GM21723 (cell line): ENCODE measurements around the gene MED27.
"Not testable (repeated sequence)": the region's sequence is repeated elsewhere in the genome, so short reads cannot be mapped to it uniquely, and the experiment has no call there.

ENCODE experiments used
- ATAC-seq: cut with Tn5 transposase; IDR thresholded peaks from one replicate; pipeline ENCODE4 v1.9.1; 2021; ENCODE audit warnings: mild to moderate bottlenecking, moderate library complexity; ENCODE audit not compliant: unreplicated experiment

The MED27 gene

DNA sequence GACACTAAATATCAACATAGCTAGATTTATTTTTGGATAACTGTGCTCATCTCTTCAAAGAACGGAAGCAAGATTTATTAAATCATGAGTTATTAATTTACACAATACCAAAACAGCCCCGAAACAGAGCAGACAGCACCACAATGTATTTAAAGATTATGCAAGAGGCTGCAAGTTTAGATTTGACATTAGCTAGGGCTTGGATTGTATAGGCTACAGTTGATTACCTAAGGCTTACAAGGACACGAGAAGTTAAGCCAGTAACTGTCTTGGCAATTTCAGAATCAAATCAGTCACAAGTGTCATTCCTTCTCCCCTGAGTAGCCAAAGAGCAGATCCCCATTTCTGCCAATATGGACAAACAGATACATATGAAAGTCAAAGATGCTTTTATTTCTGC, 152.6 kb downstream of the MED27 start:
- no peak for ATAC-seq

DNA sequence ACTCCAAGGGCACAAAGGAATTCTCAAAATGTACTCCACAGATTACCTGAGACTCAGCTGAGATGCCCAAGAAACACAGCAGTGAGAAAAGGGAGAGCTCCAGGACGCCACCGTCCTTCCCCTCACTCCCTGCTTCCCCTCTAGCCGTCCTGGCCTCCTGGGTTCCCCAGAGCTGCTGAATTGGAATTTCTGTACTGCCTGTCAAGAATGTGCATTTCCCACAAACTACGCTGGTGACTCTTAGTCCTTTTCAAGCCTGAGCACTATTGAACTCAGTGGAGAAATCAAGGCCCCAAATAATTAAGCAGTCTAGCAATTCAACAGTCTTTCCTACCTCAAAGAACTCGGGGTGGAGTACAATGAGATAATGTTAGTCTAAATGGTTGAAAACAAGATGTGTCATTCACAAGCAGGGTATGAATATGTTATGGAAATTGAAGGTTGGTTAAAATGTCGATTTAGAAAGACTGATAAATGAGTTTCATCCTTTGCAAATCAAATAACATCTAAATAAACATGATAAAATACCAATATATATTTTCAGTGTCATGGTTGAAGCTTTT, 153.2 kb downstream of the MED27 start:
- ATAC-seq: no peak

DNA sequence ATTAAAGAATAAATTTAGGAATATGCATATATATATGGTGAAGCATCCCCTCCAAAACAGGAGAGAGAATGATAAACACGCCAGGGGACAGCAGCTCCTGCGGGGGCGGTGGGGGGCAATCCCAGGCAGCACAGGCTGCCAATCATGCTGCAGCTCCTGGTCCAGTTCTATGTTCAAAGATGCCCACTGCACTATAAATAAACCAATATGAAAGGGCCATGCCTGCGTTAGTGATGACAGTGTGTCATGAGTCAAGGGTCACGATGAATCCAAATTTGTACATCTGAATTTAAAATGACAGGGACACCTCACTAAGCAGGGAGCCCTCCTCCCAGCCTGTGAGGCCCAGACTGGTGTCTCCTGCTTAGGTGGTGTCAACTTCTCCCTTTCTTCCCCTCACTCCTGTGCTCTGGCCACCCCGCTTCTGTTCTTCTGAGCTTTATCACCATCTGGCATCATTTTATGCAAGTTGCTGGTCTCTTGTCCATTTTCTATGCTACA, 153.9 kb downstream of the MED27 start:
- no peak for ATAC-seq

DNA sequence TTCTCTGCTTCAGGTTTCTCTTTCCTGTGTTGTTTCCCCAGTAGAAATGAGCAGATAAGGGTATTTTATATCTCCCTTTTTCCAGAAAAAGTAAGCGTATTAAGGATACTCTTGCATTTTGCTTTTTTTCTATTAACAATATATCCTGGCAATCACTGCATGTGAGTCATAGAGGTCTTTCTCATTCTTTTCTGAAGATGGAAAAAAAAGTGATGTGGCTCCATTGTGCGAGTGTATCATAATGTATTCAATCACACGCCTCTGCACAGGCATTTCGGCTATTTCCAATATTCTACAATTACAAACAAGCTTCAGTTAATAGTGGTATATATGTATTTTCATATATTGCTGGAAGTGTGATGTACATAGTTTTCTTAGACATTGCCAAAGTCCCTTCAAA, 155.9 kb downstream of the MED27 start:
- ATAC-seq: no peak

DNA sequence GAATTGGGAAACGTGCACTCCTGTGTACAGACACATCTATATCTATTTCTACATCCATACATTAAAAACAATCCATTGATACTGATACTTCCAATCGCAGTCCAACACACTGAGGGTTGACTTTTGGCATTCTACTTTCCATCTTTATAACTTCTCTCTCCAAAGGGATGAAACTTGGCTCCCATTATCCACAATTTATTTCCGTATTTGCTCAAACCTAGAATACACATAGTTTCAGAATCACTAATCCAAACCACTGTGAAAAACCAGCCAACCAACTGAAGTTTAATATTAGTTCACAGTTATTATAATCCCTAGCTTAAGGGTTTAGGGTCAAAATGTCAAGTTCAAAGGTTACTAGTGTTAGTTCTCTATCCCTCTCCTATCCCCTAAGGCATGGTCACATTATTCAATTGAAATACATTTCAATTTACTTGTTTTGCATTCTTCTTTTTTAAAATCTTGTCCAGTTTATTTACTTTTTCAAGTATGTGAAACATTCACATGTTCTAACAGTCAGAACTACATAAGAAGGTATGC, 156.5 kb downstream of the MED27 start:
- no peak for ATAC-seq

DNA sequence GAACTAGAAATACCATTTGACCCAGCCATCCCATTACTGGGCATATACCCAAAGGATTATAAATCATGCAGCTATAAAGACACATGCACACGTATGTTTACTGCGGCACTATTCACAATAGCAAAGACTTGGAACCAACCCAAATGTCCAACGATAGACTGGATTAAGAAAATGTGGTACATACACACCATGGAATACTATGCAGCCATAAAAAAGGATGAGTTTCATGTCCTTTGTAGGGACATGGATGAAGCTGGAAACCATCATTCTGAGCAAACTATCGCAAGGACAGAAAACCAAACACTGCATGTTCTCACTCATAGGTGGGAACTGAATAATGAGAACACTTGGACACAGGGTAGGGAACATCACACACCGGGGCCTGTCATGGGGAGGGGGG, 158.0 kb downstream of the MED27 start:
- ATAC-seq: not testable (repeated sequence)

DNA sequence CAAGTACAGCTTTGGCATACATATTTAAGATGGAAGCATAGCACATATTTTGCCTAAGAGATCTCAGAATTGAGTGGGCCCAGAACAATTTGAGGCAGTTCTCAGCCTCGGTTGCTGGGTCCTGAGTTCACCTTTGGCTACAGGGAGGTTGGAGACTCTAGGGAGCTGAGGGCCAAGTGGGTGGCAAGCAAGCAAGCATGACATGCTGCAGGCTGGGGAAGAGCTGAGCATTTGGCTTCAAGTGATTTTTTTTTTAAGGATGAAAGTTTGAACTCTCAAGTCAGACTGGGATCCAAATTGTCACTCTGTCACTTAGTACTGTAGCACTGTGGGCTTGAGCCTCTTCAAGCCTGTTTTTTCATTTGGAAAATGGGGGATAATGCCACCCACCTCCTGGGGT, 160.5 kb downstream of the MED27 start:
- no peak for ATAC-seq

DNA sequence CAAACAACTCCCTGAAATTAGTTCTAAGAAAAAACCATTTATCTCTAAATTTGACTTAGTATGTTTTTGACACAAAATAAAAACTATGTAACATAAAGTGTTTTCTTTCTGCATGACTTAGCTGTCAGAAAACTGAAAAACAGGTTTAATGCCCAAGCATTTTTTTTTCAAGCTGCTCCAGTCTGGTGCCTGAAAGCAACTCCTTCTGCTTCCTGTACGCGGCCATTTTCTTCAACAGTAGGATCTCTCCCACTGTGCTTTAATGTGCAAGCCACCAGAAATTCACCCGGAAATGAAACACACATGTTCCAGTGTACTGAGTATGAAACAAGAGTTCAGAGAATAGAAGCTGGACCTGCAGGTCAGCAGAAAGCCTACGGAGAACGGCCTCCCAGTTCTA, 161.2 kb downstream of the MED27 start:
- ATAC-seq: no peak

DNA sequence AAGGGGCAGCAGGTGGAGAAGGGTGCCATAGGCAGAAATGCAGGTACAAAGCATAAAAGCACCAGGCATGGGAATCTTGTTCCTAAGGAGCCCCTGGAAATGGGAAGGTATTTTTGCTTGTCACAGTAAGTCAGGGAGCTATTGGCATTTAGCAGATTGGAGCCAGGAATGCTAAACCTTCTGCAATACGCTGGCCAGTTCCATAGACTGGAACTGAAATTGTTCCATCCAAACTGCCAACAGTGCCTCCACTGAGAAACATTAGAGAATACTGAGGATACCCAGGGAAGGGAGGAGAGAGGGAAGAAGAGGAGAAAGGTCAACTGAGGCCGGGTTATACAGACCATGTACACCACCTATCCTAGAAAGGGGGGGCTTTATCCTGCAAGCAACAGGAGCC, 162.7 kb downstream of the MED27 start:
- no peak for ATAC-seq

DNA sequence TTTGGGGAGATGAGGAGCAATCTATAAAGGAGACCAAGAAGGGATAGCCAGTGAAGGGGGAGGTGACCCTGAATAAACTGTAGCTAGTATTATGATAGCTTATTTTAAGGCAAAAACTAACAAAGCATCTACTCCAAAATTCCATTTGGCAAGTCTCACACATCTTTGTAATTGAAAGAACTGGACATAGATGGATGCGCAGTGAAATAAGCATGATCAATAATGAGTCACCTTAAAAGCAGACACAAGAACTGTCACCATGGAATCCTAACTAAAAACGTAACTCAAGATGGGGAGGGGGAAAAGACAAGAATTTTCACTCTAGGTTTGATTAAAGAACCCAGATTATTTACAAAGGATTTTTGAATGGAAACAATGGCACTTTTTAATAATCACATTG, 164.5 kb downstream of the MED27 start:
- ATAC-seq: no peak

DNA sequence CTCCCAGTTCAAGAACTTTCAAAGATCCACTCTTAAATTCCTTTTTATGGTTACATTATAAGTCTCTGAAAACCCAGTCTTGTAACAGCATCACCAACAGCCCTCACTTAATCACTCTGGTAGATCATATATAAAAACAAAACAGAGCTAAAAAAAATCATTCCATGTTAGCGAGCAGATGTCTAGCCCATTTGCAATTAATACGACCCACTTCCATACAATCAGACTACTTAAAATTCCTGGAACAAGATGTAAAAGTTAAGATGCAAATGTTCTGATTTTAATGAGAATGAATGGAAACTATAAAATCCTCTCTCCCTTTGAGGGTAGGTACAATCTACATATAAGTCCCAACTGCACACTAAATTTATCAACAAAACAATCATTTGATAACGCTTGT, 167.0 kb downstream of the MED27 start:
- ATAC-seq: no peak

DNA sequence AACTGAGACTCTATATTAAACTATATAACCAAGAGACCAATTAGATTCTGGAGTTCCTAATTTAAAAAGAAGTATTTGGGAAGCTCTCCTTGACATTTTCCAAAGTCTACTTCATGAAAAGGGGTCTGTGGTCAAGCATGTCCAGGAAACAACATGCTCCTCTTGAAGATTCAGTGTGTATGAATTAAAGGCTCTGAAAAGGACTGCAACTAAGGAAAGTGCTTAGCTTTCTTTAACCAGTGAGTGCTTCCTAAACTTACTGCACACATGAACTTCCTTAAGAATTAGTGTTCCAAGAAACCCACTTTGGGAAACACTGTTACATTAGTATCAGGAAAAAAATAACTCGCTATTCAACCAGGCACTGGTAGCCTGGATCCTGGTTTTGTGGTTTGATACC, 167.6 kb downstream of the MED27 start:
- no peak for ATAC-seq

DNA sequence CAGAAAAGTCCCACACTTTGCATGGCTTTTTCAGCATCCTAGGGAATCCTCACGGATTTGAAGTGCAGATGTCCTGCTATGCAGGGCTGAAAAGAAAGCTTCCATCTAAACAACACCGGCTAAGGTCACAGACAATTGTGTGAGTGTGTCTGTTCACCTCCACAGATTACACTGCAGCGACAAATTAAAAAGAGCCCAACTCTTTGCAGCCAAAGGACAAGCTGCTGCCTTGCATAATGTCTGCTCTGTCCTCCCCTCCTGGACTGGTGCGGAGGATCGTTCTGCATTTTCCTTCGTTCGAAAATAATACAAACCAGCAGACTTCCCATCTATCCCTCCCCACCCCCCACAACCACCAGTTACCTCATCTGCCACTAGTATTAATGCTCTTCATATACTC, 169.1 kb downstream of the MED27 start:
- ATAC-seq: no peak

DNA sequence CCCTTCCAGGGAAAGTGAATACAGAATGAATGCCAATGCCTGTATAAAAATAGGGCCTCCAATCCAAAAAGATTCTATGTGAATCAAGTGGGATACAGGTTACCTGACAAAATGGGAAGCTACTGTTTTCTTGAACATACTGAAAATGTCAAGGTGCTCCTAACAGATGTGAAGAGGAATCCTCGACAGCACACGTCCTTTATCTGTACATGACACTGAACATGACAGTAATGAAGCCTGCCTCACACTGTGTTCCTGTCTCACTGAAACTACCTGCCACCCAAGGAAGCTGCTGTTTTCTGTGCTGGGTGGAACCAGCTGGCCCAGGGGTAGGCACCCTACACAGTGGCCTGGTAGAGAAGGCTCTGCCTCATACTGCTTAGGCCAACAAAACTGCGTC, 174.5 kb downstream of the MED27 start:
- no peak for ATAC-seq

DNA sequence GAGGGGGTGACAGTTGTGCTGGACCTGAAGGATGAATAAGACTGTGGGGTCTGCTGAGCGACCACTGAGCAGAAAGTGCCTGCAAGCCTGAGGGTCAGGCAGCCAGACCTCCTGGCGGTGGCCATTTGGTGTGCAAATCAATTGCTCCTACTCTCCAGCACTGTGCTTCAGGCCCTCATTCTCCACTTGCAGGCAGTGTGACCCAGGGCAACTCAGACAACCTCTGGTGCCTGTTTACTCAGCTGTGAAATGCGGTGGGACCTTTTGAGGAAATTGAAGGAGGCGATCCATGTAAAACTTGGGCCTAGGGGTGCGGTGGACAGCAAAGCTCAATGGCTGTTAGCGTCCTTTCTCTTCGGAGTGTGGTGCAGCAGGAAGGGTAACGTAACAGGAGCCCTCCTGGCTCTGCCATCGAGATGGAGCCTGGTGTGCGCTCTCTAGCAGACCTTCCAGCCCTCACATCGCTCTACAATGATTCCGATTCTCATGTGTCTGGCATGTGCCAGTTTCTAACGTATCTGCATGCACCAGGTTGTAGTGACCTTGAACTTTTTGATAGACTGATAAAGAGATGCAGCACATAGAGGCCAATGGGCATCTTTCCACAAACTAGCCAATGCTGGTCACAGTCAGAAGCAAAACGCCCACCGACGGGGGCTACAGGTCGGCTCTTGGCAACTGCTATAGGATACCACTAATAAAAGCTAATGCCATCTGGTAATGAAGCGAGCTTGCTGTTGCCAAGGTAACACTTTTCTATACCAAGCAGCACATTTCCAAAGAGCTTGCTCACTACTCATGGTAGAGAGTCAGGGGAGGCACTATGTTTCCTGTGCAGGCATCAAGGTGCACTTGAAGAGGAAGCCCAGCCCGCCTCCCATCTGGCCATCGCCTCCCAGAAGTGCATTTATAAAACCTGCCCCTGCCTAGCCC, 180.1 kb downstream of the MED27 start:
- ATAC-seq: no peak

DNA sequence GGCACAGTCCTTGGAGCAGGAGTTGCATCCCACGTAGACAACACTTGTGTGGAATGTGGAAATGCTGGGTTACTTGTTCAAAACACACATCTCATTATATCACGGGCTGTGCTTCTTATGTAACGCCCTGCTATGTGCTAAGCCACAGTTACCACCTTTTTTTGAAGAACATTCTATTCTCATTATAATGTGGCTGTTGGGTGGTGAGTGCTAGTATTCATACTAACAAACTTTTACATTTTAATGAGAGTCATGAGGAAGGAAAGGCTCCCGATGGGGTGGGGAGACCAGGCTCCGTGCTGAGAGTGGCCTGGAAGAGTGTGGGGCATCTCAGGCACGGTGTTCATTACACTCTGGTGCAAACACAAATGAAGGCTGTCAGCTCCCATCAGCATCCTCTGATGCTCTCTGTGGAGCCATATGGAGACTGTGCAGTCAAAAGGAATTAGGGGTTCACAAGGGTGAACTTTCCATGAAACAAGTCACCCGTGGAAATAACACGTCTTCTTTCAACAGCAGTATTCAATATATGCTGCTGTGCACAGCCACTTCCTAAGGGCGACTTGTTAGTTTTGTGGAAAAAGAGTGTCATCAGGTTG, 186.7 kb downstream of the MED27 start:
- no peak for ATAC-seq

DNA sequence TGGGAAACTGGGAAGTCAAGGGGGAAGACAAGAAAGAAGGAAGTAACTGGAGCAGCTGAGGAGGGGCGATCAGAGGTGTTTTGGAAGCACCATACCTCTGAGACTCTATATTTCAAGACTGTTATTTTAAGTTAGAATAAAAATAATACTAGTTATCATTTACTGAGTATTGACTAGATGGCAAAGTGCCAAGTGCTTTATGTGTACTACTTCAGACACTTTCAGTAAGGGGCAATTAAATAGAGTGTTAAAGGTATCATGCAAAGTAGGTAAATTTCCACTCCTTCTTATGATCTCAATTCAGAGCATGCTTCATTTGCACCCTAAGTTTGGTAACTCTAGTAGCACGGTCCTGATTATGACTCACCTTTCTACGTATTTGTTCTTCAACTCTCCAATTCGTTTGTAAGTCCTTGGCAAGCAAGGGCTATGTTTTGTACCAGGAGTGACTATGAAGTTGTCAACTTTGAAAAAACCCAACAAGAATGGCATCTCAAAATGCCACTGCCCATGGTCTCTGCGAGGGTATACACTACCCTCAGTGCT, 187.4 kb downstream of the MED27 start:
- no peak for ATAC-seq

DNA sequence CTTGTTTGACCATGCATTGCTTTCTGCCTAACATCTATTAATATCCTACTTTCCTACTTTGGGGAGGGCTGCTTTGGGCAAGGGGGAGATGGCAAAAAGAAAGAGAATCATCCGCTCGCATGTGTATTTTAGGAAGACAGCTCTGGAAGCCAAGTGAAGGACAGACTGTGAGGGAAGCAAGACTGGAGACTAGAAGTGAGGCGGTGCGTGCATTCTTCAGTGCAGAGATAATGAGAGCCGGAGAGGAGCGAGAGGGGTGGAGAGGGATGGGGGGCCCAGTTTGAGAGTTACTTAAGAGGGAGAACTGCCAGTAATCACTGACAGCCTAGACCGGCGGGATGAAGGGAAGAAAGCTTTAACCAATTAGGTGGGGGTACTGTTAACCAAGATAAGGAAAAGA, 188.1 kb downstream of the MED27 start:
- ATAC-seq: no peak

DNA sequence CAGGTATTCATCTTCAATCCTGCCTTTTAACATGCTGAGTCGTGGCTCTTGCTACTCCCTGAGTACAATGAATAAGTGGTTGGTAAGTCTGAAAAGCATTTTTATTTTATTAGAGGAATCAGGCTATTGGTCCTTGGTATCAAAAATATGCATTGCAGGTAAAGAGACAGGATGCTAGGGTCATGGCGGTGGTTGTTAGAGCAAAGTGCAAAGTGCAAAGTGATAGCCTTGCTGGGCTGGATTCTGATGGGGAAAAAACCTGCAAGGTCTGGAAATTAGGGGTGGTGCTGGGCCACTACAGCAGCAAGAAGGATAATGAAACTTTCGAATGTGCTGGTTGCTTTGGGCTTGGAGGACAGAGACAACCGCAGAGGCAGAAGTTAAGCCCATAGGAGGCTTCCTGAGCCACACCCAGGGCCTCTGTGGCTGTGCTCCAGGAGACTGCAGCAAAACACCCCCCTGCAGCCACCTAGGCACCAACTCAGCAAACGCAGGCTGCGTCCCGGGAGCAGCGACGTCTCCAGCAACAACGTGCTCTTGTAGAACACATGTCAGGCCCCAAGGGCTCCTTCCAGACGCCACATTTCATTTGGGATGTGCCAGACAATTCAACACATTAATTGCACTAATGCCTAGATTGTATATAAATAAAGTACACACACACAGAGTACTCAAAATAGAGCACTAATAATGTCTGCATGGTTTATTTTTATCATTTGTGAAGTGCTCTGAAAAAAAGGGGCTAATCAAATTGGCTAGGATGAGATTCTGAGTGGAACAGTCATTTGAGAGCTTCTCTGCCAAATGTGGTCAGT, 190.0 kb downstream of the MED27 start:
- no peak for ATAC-seq

DNA sequence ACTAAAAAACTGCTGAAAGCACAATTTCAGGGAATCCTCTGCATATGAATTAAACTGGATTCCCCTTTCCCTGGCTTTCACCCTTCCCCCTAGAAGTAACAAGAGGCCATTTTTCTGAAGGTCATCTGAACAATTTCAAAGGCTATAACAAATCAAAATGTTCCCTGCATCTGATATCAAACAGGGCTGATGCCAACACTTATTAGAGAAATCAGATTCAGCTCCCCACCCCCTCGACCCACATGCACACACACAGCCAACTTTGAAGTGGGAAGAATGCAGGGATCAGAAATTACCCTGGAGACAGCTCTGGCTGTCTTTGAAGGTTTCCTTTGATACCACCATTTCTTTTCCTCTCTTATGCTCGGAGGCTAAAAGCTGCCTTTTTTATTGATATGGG, 190.7 kb downstream of the MED27 start:
- ATAC-seq: no peak

DNA sequence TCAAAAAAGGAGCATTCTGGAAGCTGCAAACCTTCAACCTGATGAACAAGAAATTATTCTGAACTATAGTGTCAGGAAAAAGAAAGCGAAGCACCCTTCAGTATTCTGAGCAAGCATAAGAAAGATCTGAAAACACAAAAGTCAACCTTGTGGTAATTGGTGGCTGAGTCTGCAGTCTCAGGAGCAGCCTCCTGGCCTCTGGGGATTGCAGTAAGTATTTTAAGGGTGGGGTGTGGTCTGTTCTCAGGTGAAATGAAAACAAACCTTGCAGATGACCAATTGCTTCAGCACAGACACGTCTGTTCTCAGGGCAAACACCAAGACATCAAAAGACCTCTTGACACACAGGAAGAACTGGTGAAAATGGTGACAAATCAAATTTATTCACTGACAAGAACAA, 192.0 kb downstream of the MED27 start:
- no peak for ATAC-seq
